GM19238 (cell line): ENCODE measurements around the gene IL1RAPL2.
"Not testable (repeated sequence)": the region's sequence is repeated elsewhere in the genome, so short reads cannot be mapped to it uniquely, and the experiment has no call there.

ENCODE experiments used
- DNase-seq: peaks from one replicate; pipeline ENCODE4 v3.0.0; 2011; ENCODE audit warnings: low spot score; ENCODE audit not compliant: insufficient read length

The IL1RAPL2 gene

GRCh38 chrX:105565856-105566255 is 999.9 kb downstream of the IL1RAPL2 start:
- DNase-seq: no peak

- no peak for DNase-seq
Measured at GRCh38 chrX:105567082-105567481, 1001.1 kb downstream of the IL1RAPL2 start.

- no peak for DNase-seq
Measured at GRCh38 chrX:105608745-105609144, 1042.7 kb downstream of the IL1RAPL2 start.

- no peak for DNase-seq
Measured at GRCh38 chrX:105609530-105609929, 1043.5 kb downstream of the IL1RAPL2 start.

- no peak for DNase-seq
Measured at GRCh38 chrX:105610411-105610810, 1044.4 kb downstream of the IL1RAPL2 start.

DNA sequence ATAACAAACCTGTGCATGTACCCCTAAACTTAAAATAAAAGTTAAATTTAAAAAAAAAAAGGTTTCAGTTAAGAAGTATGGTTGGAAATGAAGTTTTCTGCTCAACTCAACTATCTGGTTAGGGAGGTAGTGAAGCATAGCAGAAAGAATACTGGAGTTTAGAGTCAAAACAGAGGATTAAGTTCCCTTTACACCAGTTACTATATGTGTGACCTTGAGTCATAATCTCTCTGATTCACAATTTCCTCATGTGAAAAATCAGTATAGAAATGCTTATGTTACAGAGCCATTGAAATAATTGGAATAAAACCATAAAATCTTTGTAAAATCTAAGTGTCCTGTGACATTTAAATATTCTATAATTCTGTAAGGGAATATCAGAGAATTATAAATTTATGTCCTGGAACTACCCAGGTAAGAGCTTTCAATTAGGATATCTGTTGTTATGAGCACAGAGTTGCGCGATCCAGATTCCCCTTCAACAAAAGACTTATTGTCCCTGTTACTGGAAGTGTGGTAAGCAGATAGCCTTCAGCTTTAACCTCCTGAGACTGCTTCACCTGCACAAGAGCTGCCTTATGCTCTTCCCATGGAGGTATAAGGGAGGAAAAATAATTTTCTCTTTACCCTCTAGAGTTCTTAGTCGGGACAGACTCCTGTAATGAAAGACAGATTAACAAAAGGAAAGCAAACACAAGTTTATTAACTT is 1052.5 kb downstream of the IL1RAPL2 start:
- DNase-seq: no peak

GRCh38 chrX:105634180-105634579 is 1068.2 kb downstream of the IL1RAPL2 start:
- no peak for DNase-seq

DNA sequence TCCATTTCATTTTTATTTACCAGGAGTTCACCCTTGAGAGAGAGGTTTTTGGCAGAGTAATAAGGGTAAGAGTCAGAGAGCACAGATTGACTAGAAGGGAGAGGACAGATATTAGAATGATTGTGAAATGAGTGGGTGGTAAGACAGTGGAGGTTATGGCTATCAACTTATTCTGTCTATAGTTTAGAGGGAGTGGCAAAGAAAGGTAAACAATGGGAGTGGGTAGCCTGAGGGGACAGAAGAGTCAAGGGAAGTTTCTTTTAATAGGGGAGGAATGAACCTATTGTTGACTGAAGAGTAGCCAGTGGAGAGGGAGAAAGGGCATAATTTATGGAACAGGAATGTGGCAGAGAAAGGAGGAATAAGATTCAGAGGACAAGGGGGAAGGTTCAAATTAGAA is 1069.8 kb downstream of the IL1RAPL2 start:
- DNase-seq: no peak

GRCh38 chrX:105636667-105637066 is 1070.7 kb downstream of the IL1RAPL2 start:
- DNase-seq: no peak

DNA sequence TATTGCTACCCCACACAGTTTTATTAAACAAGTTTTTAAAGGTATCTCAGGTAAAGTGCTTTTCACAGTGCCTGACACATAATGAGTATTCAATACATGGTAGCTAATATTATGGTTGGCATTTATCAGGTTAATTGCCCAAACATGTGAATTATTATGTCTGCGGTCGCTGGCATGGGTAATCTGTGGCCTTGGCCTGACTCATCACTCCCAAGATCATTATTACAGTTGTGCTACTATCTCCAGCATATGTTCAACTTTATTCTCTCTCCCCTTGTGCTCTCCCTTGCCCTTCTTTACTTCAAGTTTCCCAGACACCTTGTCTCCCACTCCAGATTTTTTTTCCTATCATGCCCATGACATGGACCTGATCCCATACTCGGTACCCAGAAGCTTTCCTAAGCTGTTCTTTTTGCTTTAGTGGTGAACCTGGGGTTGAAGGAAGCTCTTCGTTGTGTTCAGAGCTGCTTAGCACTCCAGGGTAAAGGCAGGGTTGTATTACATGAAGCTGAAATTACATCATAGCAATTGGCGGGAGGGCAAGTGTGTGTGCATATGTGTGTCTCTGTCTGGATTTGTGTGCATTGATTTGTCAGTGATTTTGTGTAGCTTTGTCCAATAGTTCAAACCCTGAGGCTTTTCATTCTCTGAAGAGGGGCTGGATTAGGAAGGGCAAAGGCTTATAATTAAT is 1079.8 kb downstream of the IL1RAPL2 start:
- no peak for DNase-seq

GRCh38 chrX:105646592-105647372 is 1080.8 kb downstream of the IL1RAPL2 start:
- DNase-seq: no peak

DNA sequence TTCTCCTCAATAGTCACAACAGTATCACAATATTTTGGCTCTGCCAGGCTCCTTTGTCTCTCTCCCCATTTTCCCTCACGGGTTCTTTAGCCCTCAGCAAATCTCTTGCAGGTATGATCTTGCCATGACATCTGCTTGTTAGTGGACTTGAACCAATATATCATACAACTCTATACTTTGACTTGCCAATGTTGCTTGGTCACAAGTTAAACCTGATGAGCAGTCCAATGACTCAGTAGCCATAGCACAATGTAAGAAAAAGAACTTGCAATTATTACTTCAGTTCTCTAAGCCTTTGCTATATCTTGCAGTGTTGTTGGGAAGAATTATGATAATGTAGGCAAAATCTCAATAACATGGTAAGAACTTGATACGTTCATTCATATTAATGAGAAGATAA is 1081.8 kb downstream of the IL1RAPL2 start:
- no peak for DNase-seq

- no peak for DNase-seq
Measured at GRCh38 chrX:105648732-105649131, 1082.7 kb downstream of the IL1RAPL2 start.

- DNase-seq: no peak
Measured at GRCh38 chrX:105650577-105650976, 1084.6 kb downstream of the IL1RAPL2 start.

GRCh38 chrX:105650986-105651385 is 1085.0 kb downstream of the IL1RAPL2 start:
- DNase-seq: no peak

GRCh38 chrX:105653891-105654290 is 1087.9 kb downstream of the IL1RAPL2 start:
- no peak for DNase-seq

- no peak for DNase-seq
Measured at GRCh38 chrX:105658136-105658535, 1092.1 kb downstream of the IL1RAPL2 start.

DNA sequence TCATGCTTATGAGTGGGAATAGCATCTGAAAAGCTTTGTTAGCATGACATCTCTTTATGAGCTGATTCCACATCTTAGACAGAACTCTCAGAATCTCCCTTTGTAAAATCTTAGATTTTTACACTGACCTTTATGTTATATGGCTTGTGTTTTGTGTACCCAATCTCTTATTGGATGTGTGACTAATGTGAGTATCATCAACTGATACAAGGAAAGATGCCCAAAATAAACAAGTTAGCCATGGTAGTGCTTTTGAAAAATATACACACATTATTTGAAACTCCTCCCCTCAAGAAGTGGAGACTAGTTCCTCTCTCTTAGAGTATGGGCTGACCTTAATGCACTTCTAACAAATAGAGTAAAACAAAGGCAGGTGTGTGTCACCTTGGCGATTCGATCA is 1096.2 kb downstream of the IL1RAPL2 start:
- no peak for DNase-seq

DNA sequence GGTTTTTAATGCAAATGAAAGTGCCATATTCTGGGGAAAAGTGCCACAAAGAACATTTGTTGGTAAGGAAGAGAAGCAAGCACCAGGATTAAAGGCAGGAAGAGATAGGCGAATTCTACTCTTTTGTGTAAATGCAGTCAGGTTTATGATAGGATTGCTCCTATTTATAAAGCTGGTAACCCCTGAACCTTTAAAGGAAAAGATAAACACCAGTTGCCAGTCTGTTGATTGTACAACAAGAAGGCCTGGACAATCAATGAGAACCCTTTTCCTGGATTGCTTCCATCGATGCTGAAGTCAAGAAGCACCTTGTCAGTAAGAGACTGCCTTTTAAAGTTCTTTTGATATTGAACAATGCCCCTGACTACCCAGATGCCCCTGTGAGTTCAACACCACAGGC is 1098.2 kb downstream of the IL1RAPL2 start:
- no peak for DNase-seq

DNA sequence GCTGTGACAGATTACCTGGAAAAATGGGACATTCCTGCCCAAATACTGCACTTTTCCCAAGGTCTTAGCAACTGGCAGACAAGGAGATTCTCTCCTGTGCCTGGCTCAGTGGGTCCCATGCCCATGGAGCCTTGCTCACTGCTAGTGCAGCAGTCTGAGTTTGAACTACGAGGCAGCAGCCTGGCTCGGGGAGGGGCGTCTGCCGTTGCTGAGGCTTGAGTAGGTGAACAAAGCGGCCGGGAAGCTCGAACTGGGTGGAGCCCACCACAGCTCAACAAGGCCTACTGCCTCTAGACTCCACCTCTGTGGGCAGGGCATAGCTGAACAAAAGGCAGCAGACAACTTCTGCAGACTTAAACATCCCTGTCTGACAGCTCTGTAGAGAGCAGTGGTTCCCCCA is 1118.3 kb downstream of the IL1RAPL2 start:
- not testable (repeated sequence) for DNase-seq

GRCh38 chrX:105694839-105695238 is 1128.8 kb downstream of the IL1RAPL2 start:
- no peak for DNase-seq

DNA sequence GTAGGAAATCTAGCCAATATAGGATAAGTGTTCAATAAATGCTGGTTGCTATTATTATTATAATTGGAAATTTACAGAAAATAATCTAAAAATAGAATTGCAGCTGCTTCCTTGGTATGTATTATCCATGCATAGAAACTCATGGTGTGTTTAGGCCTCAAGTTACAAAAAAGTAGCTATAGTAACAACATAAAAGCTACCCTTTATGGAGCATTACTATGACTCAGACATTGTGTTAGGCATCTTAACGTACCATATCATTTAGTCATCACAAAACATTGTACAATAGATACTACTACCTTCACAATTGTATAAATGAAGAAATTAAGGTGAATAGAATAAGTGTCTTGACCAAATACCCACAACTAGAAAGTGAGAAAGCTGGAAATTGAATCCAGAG is 1129.5 kb downstream of the IL1RAPL2 start:
- no peak for DNase-seq
